ENCODE results near the gene FNBP1L. TPM values are rescaled to one million over a fixed set of nuclear protein-coding genes. Genes with fewer than 3 reads are reported as not detected.

FNBP1L gene
- total RNA-seq, 1 experiment from 2014 or later: 9.2 TPM

GRCh38 chr1:93554883-93555872, 107.3 kb downstream of the FNBP1L start:
- no peak for DNase-seq (ENCODE audit: low spot score)
- in situ Hi-C loops (cut with HindIII; ENCODE audit: low sequenced_read_pairs): no loop called here

GRCh38 chr1:93556291-93556690, 108.4 kb downstream of the FNBP1L start:
- in situ Hi-C loops (cut with HindIII; ENCODE audit: low sequenced_read_pairs): no loop called here
- peak; percentile 68 for DNase-seq (ENCODE audit: low spot score)

GRCh38 chr1:93559045-93559444, 111.1 kb downstream of the FNBP1L start:
- no peak for DNase-seq (ENCODE audit: low spot score)
- in situ Hi-C loops (cut with HindIII; ENCODE audit: low sequenced_read_pairs): no loop called here

GRCh38 chr1:93559695-93560094, 111.8 kb downstream of the FNBP1L start:
- in situ Hi-C loops (cut with HindIII; ENCODE audit: low sequenced_read_pairs): no loop called here
- no peak for DNase-seq (ENCODE audit: low spot score)

- DNase-seq (ENCODE audit: low spot score): no peak
- in situ Hi-C loops (cut with HindIII; ENCODE audit: low sequenced_read_pairs): no loop called here
These were observed 117.7 kb downstream of the FNBP1L start for GRCh38 chr1:93565496-93566206.

- in situ Hi-C loops (cut with HindIII; ENCODE audit: low sequenced_read_pairs): no loop called here
- DNase-seq (ENCODE audit: low spot score): no peak
These were observed 118.3 kb downstream of the FNBP1L start for GRCh38 chr1:93566227-93566626.

GRCh38 chr1:93567255-93567918, 119.5 kb downstream of the FNBP1L start:
- in situ Hi-C loops (cut with HindIII; ENCODE audit: low sequenced_read_pairs): no loop called here

GRCh38 chr1:93569489-93569888, 121.6 kb downstream of the FNBP1L start:
- in situ Hi-C loops (cut with HindIII; ENCODE audit: low sequenced_read_pairs): no loop called here
- no peak for DNase-seq (ENCODE audit: low spot score)

More at GRCh38 chr1:93567255-93567918, 119.5 kb downstream of the FNBP1L start:
- no peak for DNase-seq (ENCODE audit: low spot score)

- in situ Hi-C loops (cut with HindIII; ENCODE audit: low sequenced_read_pairs): no loop called here
- DNase-seq (ENCODE audit: low spot score): no peak
These were observed 123.8 kb downstream of the FNBP1L start for GRCh38 chr1:93571623-93572310.

GRCh38 chr1:93573940-93574469, 126.1 kb downstream of the FNBP1L start:
- DNase-seq (ENCODE audit: low spot score): no peak
- in situ Hi-C loops (cut with HindIII; ENCODE audit: low sequenced_read_pairs): no loop called here

GRCh38 chr1:93574511-93574910, 126.6 kb downstream of the FNBP1L start:
- in situ Hi-C loops (cut with HindIII; ENCODE audit: low sequenced_read_pairs): no loop called here

GRCh38 chr1:93574991-93575390, 127.1 kb downstream of the FNBP1L start:
- DNase-seq (ENCODE audit: low spot score): no peak
- in situ Hi-C loops (cut with HindIII; ENCODE audit: low sequenced_read_pairs): no loop called here

More at GRCh38 chr1:93574511-93574910, 126.6 kb downstream of the FNBP1L start:
- no peak for DNase-seq (ENCODE audit: low spot score)

- no peak for DNase-seq (ENCODE audit: low spot score)
- in situ Hi-C loops (cut with HindIII; ENCODE audit: low sequenced_read_pairs): no loop called here
These were observed 127.8 kb downstream of the FNBP1L start for GRCh38 chr1:93575621-93576284.

GRCh38 chr1:93576346-93576745, 128.4 kb downstream of the FNBP1L start:
- in situ Hi-C loops (cut with HindIII; ENCODE audit: low sequenced_read_pairs): no loop called here
- peak; percentile 51 for DNase-seq (ENCODE audit: low spot score)

- no peak for DNase-seq (ENCODE audit: low spot score)
- in situ Hi-C loops (cut with HindIII; ENCODE audit: low sequenced_read_pairs): no loop called here
These were observed 128.8 kb downstream of the FNBP1L start for GRCh38 chr1:93576746-93577145.

- no peak for DNase-seq (ENCODE audit: low spot score)
- in situ Hi-C loops (cut with HindIII; ENCODE audit: low sequenced_read_pairs): no loop called here
These were observed 129.9 kb downstream of the FNBP1L start for GRCh38 chr1:93577536-93578432.

GRCh38 chr1:93578433-93578830, 130.5 kb downstream of the FNBP1L start:
- in situ Hi-C loops (cut with HindIII; ENCODE audit: low sequenced_read_pairs): no loop called here
- no peak for DNase-seq (ENCODE audit: low spot score)
